ENCODE data around the gene DHX15.

Gene DHX15

DNA sequence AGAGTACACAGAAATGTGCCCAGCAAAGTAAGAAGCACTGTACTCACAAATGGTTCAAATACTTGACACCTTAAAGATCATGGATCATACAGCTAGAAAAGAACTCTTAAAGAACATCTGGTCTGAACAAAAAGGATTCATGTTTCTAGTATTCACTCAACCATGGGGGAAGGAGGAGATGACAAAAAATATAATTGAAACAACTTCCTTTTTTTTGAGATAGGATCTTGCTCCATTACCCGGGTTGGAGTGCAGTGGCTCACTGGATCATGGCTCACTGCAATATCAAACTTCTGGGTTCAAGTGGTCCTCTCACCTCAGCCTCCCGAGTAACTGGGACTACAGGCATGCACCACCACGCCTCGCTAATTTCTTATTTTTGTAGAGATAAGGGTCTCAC, 6.0 kb downstream of the DHX15 start:
- DNase-seq, result no peak

DNA sequence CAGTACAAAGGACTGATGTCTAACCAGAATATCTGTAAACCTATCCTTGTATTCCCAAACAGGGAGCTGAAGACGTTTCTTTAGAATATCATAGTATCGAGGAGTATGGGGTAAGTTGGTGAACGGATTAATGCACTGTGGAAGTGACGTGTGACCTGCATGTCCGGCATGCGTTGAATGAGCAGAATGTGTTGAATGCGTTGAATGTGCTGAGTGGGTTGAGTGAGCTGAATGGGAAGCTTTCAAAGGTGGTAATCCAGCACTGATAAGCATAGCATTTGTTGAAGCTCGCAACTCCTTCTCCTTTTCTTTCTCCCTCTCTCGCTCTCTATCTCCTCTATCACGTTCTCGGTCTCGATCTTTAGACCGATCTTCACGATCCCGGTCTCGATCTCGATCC, 8.1 kb downstream of the DHX15 start:
- DNase-seq, result no peak

GRCh38 chr4:24574236-24574635, 10.1 kb downstream of the DHX15 start:
- DNase-seq, result no peak

GRCh38 chr4:24573582-24573981, 10.8 kb downstream of the DHX15 start:
- DNase-seq, result no peak

DNA sequence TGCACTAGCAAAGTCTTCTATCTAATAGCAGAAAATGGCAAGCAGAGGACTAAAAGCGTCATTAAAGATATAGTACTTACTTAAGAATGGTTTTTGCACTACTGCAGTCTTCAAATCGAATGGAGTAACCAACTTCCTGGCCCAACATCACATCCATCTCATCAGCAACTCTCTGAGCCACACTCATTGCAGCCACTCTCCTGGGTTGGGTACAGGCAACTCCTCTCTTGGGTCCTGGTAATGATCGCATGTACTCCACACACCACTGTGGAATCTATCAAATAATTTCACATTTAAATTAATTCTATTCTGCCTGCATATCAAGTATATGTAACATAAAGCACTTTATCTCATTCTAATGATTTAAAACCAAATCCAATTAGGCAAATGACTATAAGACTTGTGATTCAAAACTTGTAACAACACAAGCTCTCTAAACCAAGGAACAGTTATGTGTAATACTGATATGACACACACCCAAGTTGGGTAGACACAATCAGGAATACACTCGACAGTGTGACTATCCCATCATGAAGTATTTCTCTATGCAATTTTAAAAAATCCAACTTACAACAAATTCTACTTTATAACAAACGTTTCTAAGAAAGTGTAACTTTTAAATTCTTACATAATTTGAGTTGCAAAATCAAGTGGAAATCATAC, 13.6 kb downstream of the DHX15 start:
- DNase-seq, result peak; percentile 35

DNA sequence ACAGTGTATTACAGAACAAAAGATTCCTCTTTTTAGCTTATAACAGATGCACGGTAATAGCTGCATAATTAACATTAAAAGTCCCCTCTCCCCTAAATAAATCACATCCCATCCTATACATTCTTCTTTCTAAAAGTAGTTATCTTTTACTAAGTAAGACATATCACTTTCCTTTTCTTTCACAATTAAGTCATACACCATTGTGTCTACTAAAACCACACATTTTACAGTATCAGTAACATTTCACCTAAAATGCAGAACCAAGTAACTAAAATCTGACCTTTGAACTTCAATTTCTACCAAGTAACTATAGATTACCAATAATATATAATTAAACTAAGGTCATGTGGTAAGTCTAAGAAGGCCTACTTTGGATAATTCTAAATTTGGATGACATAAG, 14.2 kb downstream of the DHX15 start:
- DNase-seq, result no peak

DNA sequence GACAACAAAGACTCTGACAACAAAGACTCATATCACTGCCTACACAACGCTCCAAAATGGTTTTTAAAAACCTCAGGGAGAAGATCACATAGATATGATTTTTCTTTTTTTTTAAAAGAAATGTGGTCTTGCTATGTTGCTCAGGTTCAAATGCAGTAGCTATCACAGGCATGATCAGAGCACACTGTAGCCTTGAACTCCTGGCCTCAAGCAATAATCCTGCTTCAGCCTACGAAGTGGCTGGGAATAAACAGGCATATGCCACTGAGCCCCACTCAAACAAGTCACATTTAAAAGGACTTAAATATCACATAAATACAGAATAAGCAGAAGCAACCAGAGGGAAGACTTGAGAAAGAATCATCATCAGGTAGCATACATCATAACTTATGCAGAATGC, 14.7 kb downstream of the DHX15 start:
- DNase-seq, result no peak

GRCh38 chr4:24568425-24568824, 15.9 kb downstream of the DHX15 start:
- DNase-seq, result no peak

- DNase-seq, result no peak
These were observed 19.3 kb downstream of the DHX15 start for GRCh38 chr4:24565054-24565453.

GRCh38 chr4:24564488-24564887, 19.9 kb downstream of the DHX15 start:
- DNase-seq, result no peak

GRCh38 chr4:24561438-24562139, 22.8 kb downstream of the DHX15 start:
- no peak for DNase-seq

- no peak for DNase-seq
These were observed 23.4 kb downstream of the DHX15 start for GRCh38 chr4:24560868-24561368.

DNA sequence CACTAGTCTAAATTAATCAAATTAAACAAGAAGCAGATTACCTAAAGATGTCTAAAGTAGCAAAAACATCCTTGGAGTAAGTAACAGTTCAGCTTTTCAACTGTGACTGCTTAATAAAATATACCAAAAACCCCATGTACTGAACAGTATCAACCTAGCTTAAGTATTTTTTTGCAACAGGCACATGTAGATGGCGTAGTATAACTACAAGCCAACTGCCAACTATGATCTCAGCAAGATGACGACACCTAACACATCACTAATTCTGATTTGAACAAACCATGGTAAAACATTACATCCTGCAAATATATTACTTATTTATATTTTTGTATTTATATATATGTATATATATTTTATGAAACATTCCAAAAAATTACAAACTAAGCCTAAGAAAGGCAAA, 24.5 kb downstream of the DHX15 start:
- DNase-seq, result no peak

DNA sequence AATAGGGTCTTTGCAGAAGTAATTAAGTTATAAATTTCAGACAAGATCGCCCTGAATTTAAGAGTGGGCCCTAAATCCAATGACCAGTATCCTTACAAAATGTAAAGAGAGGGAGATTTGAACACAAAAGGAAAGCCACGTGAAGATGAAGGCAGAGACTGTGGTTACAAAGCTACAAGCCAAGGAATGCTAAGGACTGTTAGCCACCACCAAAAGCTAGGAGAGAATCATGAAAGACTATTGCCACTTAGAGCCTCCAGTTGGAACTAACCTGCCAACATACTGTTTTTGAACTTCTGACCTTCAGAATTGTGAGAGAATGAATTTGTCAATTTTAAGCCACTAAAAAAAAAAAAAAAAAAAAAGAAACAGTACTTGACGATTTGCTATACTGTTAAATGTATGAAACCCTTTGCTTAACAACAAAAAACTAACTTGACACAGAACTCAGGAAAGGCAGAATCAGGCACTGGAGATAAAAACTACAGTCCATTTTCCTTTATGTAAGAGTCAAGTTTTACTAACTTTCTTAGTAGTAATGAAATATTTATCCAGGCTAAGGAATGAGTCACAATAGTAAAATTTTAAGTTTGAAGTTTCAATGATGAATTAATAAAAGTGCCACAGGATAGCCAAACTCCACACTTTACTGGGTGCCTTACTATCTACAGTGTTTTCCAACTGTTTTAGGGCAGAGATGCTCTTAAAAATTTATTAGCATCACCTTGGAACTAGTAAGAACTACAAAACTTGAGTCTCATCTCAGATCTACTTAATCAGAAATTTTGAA, 25.1 kb downstream of the DHX15 start:
- DNase-seq, result no peak

- DNase-seq, result peak; percentile 23
These were observed 27.0 kb downstream of the DHX15 start for GRCh38 chr4:24557026-24558025.

DNA sequence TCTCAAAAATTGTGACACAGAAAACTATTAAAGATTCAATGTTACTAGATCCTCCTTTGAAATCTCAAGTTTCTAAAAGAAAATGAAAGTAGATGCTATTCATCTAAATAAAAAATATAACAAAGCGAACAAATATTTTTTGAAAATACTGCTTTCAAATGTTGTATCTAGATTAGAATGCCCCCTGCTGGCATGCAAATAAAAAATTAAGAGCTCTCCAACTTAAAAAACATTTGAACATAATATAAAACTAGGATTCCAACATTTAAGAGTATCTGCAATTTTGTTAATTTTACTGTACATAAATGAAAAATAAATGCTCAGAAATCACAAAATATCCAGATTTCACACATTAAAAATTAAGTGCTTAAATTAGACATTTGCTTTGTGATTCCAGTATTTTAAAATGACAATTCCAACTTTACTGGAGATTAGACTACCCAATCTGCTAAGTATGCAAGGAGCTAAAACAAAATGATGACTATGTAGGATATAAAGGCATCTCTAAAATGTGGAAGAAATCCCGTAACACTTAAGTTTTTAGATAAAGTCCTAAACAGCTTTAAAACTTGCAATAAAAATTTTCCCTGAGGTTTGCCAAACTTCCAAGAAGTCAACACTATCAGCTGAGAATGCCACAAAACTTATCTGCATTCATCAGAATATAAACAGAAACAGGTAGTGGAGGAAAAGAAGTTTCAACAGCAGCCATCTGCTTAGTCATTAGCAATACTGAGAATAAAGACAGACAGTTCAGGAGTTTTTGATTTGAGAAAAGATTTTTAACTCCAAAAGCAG, 32.7 kb downstream of the DHX15 start:
- peak; percentile 15 for DNase-seq

GRCh38 chr4:24550441-24551175, 33.7 kb downstream of the DHX15 start:
- DNase-seq, result no peak

DNA sequence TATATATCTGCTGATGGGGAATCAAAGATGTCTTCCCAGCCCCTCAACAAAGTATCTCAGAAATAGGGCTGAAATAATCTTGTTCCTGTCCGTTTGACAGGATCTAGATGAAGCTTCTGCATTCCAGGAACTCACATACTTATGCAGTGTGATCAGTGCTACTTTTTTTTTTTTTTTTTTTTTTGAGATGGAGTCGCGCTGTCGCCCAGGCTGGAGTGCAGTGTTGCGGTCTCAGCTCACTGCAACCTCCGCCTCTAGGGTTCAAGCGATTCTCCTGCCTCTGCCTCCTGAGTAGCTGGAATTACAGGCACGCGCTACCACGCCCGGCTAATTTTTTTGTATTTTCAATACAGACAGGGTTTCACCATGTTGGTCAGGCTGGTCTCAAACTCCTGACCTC, 36.4 kb downstream of the DHX15 start:
- DNase-seq, result no peak

GRCh38 chr4:24544208-24544988, 40.0 kb downstream of the DHX15 start:
- DNase-seq, result no peak

GRCh38 chr4:24537025-24537424, 47.3 kb downstream of the DHX15 start:
- no peak for DNase-seq

Measured in activated CD4-positive, alpha-beta T cell treated with anti-CD3 and anti-CD28 coated beads, Interleukin-10, Interleukin-2, amounts not matched to agents 100 ng/mL and 50 ng/mL, durations not matched to agents 16 hours and 8 hours (primary cell).